HL-60 (cell line): ENCODE measurements around the gene OR1S1.

Source experiments
- DNase-seq, 2 experiments: peaks; one replicate each; pipeline ENCODE4 v3.0.0-alpha.2; 2010 to 2020; ENCODE audit warnings: low read depth in 1 of 2, low spot score in 1 of 2
- H3K27ac ChIP-seq: fragments of 250-450 bp; sonication (Bioruptor Pico); replicated peaks from 2 replicates; pipeline ENCODE4 v1.5.1; 2020; ENCODE audit warnings: mild to moderate bottlenecking, moderate library complexity
- H3K27me3 ChIP-seq: fragments of 250-450 bp; sonication (Bioruptor Pico); 2 replicates; pipeline ENCODE4 v1.5.1; 2021; ENCODE audit warnings: mild to moderate bottlenecking, moderate library complexity; ENCODE audit not compliant: insufficient read depth, poor library complexity, severe bottlenecking
- H3K4me3 ChIP-seq: replicated peaks from 2 replicates; pipeline ENCODE4 v1.5.1; 2011; ENCODE audit warnings: mild to moderate bottlenecking, control low read depth, low read length; ENCODE audit not compliant: insufficient read depth
- CTCF ChIP-seq: IDR thresholded peaks from one replicate; pipeline ENCODE4 v1.5.1; 2011; ENCODE audit warnings: low read length, control low read depth, inconsistent platforms; ENCODE audit not compliant: insufficient read depth
- GABPA ChIP-seq: IDR thresholded peaks from 2 replicates; pipeline ENCODE4 v1.6.1; 2012; ENCODE audit warnings: low read depth
- POLR2AphosphoS5 ChIP-seq: IDR thresholded peaks from 2 replicates; pipeline ENCODE4 v1.6.1; 2012; ENCODE audit warnings: low read depth
- REST ChIP-seq: IDR thresholded peaks from 2 replicates; pipeline ENCODE4 v1.6.1; 2012; ENCODE audit warnings: low read depth; ENCODE audit not compliant: insufficient replicate concordance
- SPI1 ChIP-seq: IDR thresholded peaks from 2 replicates; pipeline ENCODE4 v1.6.1; 2012; ENCODE audit warnings: low read depth, mild to moderate bottlenecking, borderline replicate concordance

OR1S1 gene

GRCh38 chr11:58216476-58216875, 4.0 kb downstream of the OR1S1 start:
- Histone ChIP-seq H3K27ac (no peak overlapping the region), H3K27me3 (no peaks in the 10 kb centered on the region), H3K4me3 (no peak overlapping the region)
- no peak for DNase-seq
- TF ChIP-seq REST (no peak), GABPA (no peak), POLR2AphosphoS5 (no peak), CTCF (no peak), SPI1 (no peak)

GRCh38 chr11:58222721-58223120, 10.2 kb downstream of the OR1S1 start:
- Histone ChIP-seq H3K27me3 (no peaks in the 10 kb centered on the region), H3K4me3 (no peak overlapping the region), H3K27ac (no peak overlapping the region)
- TF ChIP-seq CTCF: no peak
- TF ChIP-seq REST: no peak
- TF ChIP-seq POLR2AphosphoS5: no peak
- no peak for TF ChIP-seq SPI1
- no peak for TF ChIP-seq GABPA
- no peak for DNase-seq

GRCh38 chr11:58227956-58228615, 15.6 kb downstream of the OR1S1 start:
- no peak overlapping the region for H3K4me3 ChIP-seq
- DNase-seq: no peak
- TF ChIP-seq REST (no peak), SPI1 (no peak), GABPA (no peak)
- H3K27me3 ChIP-seq: no peaks in the 10 kb centered on the region
- no peak overlapping the region for H3K27ac ChIP-seq

- H3K4me3 ChIP-seq: no peak overlapping the region
- no peaks in the 10 kb centered on the region for H3K27me3 ChIP-seq
- H3K27ac ChIP-seq: no peak overlapping the region
- no peak for DNase-seq
- TF ChIP-seq CTCF: no peak
- no peak for TF ChIP-seq POLR2AphosphoS5
- TF ChIP-seq GABPA: no peak
- no peak for TF ChIP-seq REST
- no peak for TF ChIP-seq SPI1
Measured at GRCh38 chr11:58243954-58244353, 31.4 kb downstream of the OR1S1 start.
